Gastrocnemius medialis (tissue), 4 donors: ENCODE data around the gene UNCX.

Experiments
- POLR2A ChIP-seq, 2 donors: fragments of 450-650 bp; IDR thresholded peaks; one replicate each; pipeline ENCODE4 v1.6.1; 2017; ENCODE audit warnings: antibody characterized with exemption in 2 of 2, mild to moderate bottlenecking in 2 of 2, moderate library complexity in 2 of 2
- TF ChIP-seq, protein P1 (sequence below), 5 experiments: fragments of 450-650 bp in 3 of 5; fragments of 200-600 bp in 2 of 5; sonication (generic) in 2 of 5; IDR thresholded peaks in 4 of 5; conservative IDR thresholded peaks in 1 of 5; 1 replicate in 4 of 5; 2 replicates in 1 of 5; pipeline ENCODE4 v1.5.1; 2016 to 2019; ENCODE audit warnings: antibody characterized with exemption in 5 of 5, mild to moderate bottlenecking in 3 of 5, moderate library complexity in 3 of 5

DNA sequence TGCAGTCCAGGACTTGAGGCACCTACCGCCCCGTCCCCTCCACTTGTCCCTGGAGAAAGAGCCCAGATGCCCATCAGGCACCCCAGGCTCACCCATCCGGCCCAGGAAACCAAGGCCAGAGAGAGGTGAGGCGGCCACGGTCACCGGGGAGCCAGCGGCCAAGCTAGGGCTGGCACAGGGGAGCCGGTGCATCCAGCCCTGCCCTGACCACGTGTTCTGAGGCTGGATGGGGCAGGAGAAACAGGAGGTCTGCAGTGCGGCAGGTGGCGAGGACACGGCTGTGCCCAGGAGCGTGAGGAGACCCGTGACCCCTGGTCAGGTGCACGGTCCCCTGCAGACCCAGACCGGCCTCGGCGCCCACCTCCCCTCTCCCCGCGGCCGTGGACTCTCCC is 27.6 kb downstream of the UNCX start:
- TF ChIP-seq, protein P1, sequence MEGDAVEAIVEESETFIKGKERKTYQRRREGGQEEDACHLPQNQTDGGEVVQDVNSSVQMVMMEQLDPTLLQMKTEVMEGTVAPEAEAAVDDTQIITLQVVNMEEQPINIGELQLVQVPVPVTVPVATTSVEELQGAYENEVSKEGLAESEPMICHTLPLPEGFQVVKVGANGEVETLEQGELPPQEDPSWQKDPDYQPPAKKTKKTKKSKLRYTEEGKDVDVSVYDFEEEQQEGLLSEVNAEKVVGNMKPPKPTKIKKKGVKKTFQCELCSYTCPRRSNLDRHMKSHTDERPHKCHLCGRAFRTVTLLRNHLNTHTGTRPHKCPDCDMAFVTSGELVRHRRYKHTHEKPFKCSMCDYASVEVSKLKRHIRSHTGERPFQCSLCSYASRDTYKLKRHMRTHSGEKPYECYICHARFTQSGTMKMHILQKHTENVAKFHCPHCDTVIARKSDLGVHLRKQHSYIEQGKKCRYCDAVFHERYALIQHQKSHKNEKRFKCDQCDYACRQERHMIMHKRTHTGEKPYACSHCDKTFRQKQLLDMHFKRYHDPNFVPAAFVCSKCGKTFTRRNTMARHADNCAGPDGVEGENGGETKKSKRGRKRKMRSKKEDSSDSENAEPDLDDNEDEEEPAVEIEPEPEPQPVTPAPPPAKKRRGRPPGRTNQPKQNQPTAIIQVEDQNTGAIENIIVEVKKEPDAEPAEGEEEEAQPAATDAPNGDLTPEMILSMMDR (IDR thresholded peaks at IDR 0.05 in 4 of 5, conservative IDR thresholded peaks at IDR 0.05 in 1 of 5) = no peak
- no peak for TF ChIP-seq POLR2A (IDR thresholded peaks at IDR 0.05)
